Endothelial cell (in vitro differentiated cells): Measurements from ENCODE around the gene PIGH. TPM values are rescaled to one million over a fixed set of nuclear protein-coding genes. Genes with fewer than 3 reads are reported as not detected.

Experiments used
- DNase-seq: peaks from one replicate; pipeline ENCODE4 v3.0.0; 2021; ENCODE audit warnings: low spot score
- H3K27ac Mint-ChIP-seq: one replicate; pipeline ENCODE4 v1.8.0; 2021; ENCODE audit warnings: mixed read lengths, inconsistent platforms; ENCODE audit not compliant: unreplicated experiment
- H3K27me3 Mint-ChIP-seq: one replicate; pipeline ENCODE4 v1.8.0; 2021; ENCODE audit warnings: mild to moderate bottlenecking, moderate library complexity, mixed read lengths, inconsistent platforms; ENCODE audit not compliant: unreplicated experiment
- H3K36me3 Mint-ChIP-seq: one replicate; pipeline ENCODE4 v1.8.0; 2021; ENCODE audit warnings: mild to moderate bottlenecking, low read depth, mixed read lengths, inconsistent platforms; ENCODE audit not compliant: unreplicated experiment
- H3K4me1 Mint-ChIP-seq: one replicate; pipeline ENCODE4 v1.8.0; 2021; ENCODE audit warnings: mild to moderate bottlenecking, mixed read lengths, inconsistent platforms; ENCODE audit not compliant: unreplicated experiment
- H3K4me3 Mint-ChIP-seq: one replicate; pipeline ENCODE4 v1.8.0; 2021; ENCODE audit warnings: mild to moderate bottlenecking, mixed read lengths, inconsistent platforms; ENCODE audit not compliant: unreplicated experiment
- H3K9me3 Mint-ChIP-seq: one replicate; pipeline ENCODE4 v1.8.0; 2021; ENCODE audit warnings: mixed read lengths, inconsistent platforms; ENCODE audit not compliant: unreplicated experiment
- total RNA-seq: library from RNA; stranded (reverse); fragmentation: NEBNext Ultra II Directional; extraction: Animal tissue kit (Norgen Biotek cat#: 25700); gene quantifications from one replicate; pipeline ENCODE4 v1.2.1, GENCODE V29; 2021; ENCODE audit not compliant: unreplicated experiment
- TF ChIP-seq, protein P1 (sequence below): fragments of 200-600 bp; sonication (generic); IDR thresholded peaks from one replicate; pipeline ENCODE4 v1.5.0; 2021; ENCODE audit warnings: antibody characterized with exemption; ENCODE audit not compliant: unreplicated experiment

PIGH gene
- total RNA-seq, 1 donor from 2014 or later = 7.8 TPM

DNA sequence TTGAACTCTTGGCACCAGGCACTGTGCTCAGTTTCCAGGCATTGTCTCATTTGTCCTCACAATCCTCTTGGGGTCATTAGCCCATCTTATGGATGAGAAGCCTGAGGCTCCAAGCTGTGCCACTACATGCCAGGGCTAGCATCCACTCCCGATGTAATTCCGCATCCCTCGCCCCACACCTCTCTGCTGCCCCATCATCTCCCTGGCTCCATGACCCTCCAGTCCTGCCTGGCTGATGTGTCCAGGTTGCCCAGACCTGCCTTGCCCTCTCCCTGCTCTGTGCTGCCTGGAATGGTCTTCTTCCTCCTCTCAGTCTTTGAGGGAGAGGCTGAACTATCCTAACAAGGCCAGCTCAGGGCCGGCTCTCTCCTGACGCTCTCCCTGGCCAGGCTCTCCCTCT lies 27.5 kb downstream of the PIGH start:
- Mint-ChIP-seq H3K27ac (no peak overlapping the region), H3K9me3 (no peaks in the 10 kb centered on the region), H3K27me3 (peaks cover 5% of the 10 kb centered on the region), H3K4me3 (no peak overlapping the region), H3K4me1 (peaks cover 5% of the 10 kb centered on the region), H3K36me3 (no peaks in the 10 kb centered on the region)
- TF ChIP-seq, protein P1, sequence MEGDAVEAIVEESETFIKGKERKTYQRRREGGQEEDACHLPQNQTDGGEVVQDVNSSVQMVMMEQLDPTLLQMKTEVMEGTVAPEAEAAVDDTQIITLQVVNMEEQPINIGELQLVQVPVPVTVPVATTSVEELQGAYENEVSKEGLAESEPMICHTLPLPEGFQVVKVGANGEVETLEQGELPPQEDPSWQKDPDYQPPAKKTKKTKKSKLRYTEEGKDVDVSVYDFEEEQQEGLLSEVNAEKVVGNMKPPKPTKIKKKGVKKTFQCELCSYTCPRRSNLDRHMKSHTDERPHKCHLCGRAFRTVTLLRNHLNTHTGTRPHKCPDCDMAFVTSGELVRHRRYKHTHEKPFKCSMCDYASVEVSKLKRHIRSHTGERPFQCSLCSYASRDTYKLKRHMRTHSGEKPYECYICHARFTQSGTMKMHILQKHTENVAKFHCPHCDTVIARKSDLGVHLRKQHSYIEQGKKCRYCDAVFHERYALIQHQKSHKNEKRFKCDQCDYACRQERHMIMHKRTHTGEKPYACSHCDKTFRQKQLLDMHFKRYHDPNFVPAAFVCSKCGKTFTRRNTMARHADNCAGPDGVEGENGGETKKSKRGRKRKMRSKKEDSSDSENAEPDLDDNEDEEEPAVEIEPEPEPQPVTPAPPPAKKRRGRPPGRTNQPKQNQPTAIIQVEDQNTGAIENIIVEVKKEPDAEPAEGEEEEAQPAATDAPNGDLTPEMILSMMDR = no peak
- DNase-seq = no peak

DNA sequence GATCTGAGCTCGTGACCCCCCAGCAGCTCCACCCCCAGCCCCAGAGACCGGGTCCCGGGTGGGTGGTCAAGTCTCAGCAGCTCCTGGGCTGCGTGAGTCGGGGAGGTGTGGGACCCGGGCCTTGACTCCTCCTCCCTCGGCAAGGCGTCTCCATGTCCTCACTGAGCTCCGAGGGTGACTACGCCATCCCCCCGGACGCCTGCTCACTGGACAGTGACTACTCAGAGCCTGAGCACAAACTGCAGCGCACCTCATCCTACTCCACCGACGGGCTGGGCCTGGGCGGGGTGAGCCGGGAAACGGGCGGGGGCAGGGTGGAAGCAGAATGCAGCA lies 28.1 kb downstream of the PIGH start:
- Mint-ChIP-seq H3K9me3 (no peaks in the 10 kb centered on the region), H3K27ac (no peak overlapping the region), H3K27me3 (peaks cover 7% of the 10 kb centered on the region), H3K4me1 (no peaks in the 10 kb centered on the region), H3K4me3 (no peak overlapping the region), H3K36me3 (no peaks in the 10 kb centered on the region)
- TF ChIP-seq, protein P1 = no peak
- no peak for DNase-seq

DNA sequence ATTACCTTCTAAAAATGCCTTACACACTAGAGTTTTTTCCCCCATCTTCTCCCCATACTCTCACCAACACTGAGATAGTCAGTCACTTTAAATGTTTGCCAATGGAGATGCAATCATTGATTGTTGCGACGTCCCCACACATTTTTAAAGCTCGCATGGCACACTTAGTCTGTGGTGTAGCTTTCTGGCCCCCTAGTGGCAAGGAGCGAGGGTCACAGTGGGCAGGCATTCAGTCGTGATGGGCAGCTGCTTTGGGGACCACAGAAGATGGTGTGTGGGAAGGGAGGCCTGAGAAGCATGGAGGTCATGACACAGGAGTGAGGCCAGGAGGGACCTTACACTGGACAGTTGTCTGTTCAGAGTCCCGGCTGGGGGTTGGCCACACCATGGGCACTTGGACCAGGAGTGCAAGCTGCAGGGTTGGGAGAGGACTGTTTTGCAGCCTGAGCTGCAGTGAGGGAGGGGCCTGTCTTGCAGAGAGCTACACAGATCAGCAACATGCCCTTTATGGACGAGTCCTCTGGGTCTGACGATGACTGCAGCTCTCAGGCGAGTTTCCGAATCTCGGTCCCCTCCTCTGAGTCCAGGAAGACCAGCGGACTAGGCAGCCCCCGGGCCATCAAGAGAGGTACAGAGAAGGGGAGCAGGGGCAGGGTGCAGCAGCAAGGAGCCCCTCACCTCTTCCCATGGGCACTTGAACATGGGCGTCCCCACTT lies 28.6 kb downstream of the PIGH start:
- TF ChIP-seq, protein P1 = peak; percentile 74
- H3K36me3 Mint-ChIP-seq = no peaks in the 10 kb centered on the region
- H3K4me1 Mint-ChIP-seq = no peaks in the 10 kb centered on the region
- DNase-seq = peak; percentile 74
- H3K9me3 Mint-ChIP-seq = no peaks in the 10 kb centered on the region
- H3K27ac Mint-ChIP-seq = no peak overlapping the region
- H3K4me3 Mint-ChIP-seq = no peak overlapping the region
- peaks cover 7% of the 10 kb centered on the region for H3K27me3 Mint-ChIP-seq

DNA sequence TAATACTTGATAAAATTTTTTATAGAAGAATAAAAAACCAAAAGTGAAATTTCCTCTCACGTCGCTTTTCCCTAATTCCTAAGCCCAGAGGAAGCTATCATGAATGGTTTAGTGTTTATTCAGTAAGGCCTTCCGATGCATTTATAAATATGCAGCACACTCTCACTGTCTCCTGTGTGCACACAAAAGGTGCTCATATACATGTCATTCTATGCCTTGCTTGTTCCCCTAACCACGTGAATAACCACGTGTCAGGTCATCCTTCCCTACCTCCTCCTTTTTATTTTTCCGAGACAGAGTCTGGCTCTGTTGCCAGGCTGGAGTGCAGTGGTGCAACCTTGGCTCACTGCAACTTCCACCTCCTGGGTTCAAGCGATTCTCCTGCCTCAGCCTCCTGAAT lies 29.6 kb downstream of the PIGH start:
- Mint-ChIP-seq H3K36me3 (no peaks in the 10 kb centered on the region), H3K27me3 (peaks cover 7% of the 10 kb centered on the region), H3K9me3 (no peaks in the 10 kb centered on the region), H3K4me3 (no peak overlapping the region), H3K27ac (no peak overlapping the region), H3K4me1 (no peaks in the 10 kb centered on the region)
- TF ChIP-seq, protein P1 = no peak
- no peak for DNase-seq

DNA sequence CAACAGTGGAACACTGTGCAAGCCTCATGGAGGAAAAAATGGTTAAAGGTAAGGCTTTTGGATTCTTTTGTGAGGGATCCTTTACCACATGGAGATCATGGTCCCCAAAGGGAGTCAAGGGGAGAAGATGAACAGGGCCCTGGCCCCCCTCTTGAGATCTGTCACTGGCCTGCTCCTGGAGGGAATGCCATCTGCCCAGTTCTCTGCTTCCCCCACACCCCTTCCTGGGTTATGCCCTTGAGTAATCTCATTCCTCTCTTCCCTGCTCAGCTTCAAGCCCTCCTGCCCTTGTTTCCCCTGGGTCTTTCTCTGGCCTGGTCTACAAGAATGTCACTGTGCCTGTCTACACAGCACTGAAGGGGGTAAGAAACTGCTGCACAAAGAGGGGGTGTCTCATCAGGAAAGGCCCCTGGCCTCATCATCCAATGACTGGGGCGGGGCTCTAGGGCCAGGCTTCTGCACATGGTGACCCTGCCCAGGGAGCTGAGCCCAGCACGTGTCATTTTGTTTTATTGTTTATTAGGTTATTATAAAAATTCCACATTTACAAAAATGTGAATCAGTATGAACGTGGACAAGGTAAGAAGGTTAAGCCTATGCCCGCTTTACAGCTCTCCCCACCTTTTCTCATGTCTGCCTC lies 30.3 kb downstream of the PIGH start:
- H3K9me3 Mint-ChIP-seq = no peaks in the 10 kb centered on the region
- TF ChIP-seq, protein P1 = no peak
- no peak overlapping the region for H3K27ac Mint-ChIP-seq

More for the DNA sequence above, 30.3 kb downstream of the PIGH start:
- no peak overlapping the region for H3K4me3 Mint-ChIP-seq
- no peak for DNase-seq
- H3K36me3 Mint-ChIP-seq = no peaks in the 10 kb centered on the region
- H3K27me3 Mint-ChIP-seq = peaks cover 7% of the 10 kb centered on the region
- H3K4me1 Mint-ChIP-seq = no peaks in the 10 kb centered on the region
